ENCODE measurements around the gene ITGA1. TPM values are rescaled to one million over a fixed set of nuclear protein-coding genes. Genes with fewer than 3 reads are reported as not detected.

Gene ITGA1
- total RNA-seq, 3 donors from 2014 or later, result 26.2 to 49.2 (median 36.6) TPM

DNA sequence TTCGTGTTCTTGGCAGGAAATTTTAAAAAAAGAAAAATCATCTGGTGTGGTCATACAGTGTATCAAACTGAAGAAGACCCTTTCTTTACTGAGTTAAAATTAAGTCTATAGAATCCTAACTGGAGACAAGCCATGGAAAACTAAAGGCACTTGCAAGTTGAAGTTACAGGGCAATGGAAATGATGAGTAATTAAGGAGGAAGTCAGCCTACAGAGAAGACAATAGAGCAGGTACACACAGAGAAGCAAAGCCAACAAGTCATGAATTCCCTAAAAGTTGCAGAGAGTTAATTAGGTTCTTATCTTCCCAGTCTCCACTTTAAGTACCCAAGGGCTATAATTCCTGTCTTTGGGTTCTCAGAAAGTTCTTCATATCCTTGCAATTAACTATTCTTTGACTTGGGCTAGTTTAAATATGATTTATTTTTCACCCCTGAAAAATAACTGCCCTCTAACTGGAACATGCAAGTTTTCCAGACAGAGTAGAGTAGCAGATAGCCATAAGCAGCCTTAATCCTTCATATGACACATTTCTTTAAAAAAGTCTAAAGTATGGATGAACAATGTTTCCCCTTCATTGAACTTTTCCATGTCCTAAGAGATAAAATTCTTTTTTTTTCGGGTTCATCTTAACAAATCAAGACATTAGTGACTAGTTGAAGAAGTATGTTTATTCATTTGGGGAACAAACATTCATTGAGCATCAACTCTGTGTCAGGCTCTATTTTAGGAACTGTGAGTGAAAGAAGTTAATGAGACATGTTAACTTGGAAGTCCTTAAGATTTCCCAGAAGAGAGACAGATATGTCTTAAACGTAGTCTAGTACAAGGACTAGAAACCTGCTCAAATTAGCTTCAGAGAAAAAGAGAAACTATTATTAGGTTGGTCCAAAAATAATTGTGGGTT lies 196.3 kb downstream of the ITGA1 start:
- DNase-seq (ENCODE audit: low spot score in 2 of 2), result no peak
- H3K27me3 ChIP-seq, result no peaks in the 10 kb centered on the region
- H3K4me3 ChIP-seq, result no peak overlapping the region
- intact Hi-C loops (cut with DNase I; ENCODE audit: low total_unique reads), result no loop called here
- H3K4me1 ChIP-seq, result no peaks in the 10 kb centered on the region
- no peak overlapping the region for H3K27ac ChIP-seq
- TF ChIP-seq, protein P1, sequence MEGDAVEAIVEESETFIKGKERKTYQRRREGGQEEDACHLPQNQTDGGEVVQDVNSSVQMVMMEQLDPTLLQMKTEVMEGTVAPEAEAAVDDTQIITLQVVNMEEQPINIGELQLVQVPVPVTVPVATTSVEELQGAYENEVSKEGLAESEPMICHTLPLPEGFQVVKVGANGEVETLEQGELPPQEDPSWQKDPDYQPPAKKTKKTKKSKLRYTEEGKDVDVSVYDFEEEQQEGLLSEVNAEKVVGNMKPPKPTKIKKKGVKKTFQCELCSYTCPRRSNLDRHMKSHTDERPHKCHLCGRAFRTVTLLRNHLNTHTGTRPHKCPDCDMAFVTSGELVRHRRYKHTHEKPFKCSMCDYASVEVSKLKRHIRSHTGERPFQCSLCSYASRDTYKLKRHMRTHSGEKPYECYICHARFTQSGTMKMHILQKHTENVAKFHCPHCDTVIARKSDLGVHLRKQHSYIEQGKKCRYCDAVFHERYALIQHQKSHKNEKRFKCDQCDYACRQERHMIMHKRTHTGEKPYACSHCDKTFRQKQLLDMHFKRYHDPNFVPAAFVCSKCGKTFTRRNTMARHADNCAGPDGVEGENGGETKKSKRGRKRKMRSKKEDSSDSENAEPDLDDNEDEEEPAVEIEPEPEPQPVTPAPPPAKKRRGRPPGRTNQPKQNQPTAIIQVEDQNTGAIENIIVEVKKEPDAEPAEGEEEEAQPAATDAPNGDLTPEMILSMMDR (IDR thresholded peaks at IDR 0.05), result no peak
- TF ChIP-seq POLR2A (IDR thresholded peaks at IDR 0.05) (no peak), POLR2AphosphoS5 (IDR thresholded peaks at IDR 0.05) (no peak)
- H3K36me3 ChIP-seq, result no peaks in the 10 kb centered on the region
- H3K9me3 ChIP-seq, result no peaks in the 10 kb centered on the region

DNA sequence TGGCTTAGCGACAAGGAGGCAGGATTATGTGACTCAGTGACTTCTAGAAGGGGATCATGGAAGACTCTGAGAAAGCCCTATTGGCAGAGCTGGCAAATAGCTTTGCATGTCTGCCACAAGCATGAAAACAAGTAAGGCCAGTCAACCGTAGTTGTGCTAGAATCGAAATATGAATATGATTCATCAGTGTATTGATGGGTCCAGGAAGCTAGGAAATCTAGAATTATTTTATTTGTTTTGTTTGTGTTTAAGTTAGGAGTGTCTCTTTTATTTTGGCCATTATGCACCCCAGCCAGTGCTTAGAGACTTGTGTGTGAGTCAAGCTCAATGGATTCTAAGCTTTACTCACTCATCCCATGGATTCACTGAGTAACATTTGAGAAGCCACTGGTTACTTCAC lies 197.6 kb downstream of the ITGA1 start:
- no peak overlapping the region for H3K4me3 ChIP-seq
- intact Hi-C loops (cut with DNase I; ENCODE audit: low total_unique reads), result no loop called here
- DNase-seq (ENCODE audit: low spot score in 2 of 2), result no peak
- no peaks in the 10 kb centered on the region for H3K36me3 ChIP-seq
- H3K27me3 ChIP-seq, result no peaks in the 10 kb centered on the region
- no peak overlapping the region for H3K27ac ChIP-seq
- no peaks in the 10 kb centered on the region for H3K4me1 ChIP-seq
- TF ChIP-seq POLR2AphosphoS5 (IDR thresholded peaks at IDR 0.05), result no peak
- TF ChIP-seq, protein P1 (IDR thresholded peaks at IDR 0.05), result no peak
- TF ChIP-seq POLR2A (IDR thresholded peaks at IDR 0.05), result no peak
- H3K9me3 ChIP-seq, result no peaks in the 10 kb centered on the region

DNA sequence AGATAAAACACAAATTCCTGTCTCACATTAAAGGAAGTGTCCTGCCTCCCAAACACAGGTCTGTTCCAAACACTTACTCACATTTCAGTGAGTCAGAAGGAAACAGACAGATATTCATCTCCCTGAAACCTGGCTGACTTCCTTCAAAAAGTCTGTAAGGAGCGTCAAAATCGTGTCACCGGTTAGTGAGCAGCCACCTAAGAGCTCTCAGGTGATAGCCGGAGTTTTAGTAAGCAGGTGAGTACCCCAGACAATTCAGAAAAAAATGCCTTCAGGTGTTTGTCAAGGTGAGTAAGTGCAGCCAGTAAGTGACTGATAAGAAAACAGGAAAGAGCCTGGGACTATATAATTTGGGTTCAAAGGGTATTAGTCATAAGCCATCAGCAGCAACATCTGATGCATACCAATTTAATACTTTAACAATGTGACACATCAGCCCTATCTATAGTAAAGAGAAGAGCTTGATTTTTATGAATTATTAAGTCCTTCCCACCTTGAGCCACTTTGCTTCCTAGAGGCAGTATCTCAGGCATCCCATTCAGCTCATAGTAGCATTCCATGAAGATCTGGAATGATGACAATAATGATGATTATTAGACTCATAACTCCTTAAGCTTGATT lies 200.1 kb downstream of the ITGA1 start:
- Histone ChIP-seq H3K9me3 (no peaks in the 10 kb centered on the region), H3K27ac (peak overlapping the region; percentile 92 to 93), H3K4me1 (no peaks in the 10 kb centered on the region), H3K4me3 (peak overlapping the region in 1 of 3 donors; percentile 37), H3K27me3 (no peaks in the 10 kb centered on the region), H3K36me3 (no peaks in the 10 kb centered on the region)
- intact Hi-C loops (cut with DNase I; ENCODE audit: low total_unique reads), result no loop called here
- peak in 1 of 2 donors; percentile 22 for DNase-seq (ENCODE audit: low spot score in 2 of 2)
- TF ChIP-seq, protein P1 (IDR thresholded peaks at IDR 0.05), result no peak
- peak in 1 of 3 donors; percentile 24 for TF ChIP-seq POLR2AphosphoS5 (IDR thresholded peaks at IDR 0.05)

DNA sequence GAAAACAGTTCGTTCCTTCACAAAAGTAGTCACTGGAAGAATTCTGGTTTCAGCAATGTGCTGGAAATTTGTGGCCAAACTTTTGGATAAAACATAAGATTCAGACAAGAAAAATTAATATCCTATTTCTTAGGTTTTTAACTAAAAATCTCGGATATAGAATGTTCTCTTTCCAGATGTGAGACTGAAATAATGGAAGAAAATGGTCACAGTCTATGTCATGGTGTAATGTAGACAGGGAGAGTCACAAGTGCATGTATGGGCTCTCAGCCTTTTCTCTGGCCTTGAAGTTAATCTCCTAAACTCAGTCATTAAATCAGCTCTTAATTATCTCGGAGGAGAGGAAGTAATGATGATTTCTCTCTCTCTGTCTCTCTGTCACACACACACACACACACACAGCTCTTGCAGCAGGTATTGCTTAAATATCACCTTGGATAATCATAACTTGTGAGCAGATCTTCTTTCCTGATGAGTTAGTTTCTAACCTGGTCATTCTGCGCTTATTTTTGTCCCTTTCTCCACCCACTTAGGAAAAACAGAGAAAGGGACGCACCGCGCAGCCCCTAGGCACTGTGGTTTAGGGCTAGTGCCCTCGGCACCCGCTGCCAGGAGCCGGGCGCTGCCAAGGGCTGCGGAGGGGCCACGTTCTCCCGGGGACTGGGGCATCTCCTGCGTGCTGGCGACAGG lies 200.8 kb downstream of the ITGA1 start:
- Histone ChIP-seq H3K27me3 (no peaks in the 10 kb centered on the region), H3K9me3 (no peaks in the 10 kb centered on the region), H3K27ac (peak overlapping the region; percentile 92 to 93), H3K4me1 (no peaks in the 10 kb centered on the region), H3K36me3 (no peaks in the 10 kb centered on the region), H3K4me3 (peak overlapping the region; percentile 52 to 90 (median 75))
- no peak for DNase-seq (ENCODE audit: low spot score in 2 of 2)
- intact Hi-C loops (cut with DNase I; ENCODE audit: low total_unique reads), result no loop called here
- TF ChIP-seq, protein P1 (IDR thresholded peaks at IDR 0.05), result no peak
- TF ChIP-seq POLR2A (IDR thresholded peaks at IDR 0.05) (no peak), POLR2AphosphoS5 (IDR thresholded peaks at IDR 0.05) (no peak)

Data from breast epithelium (tissue), 4 donors.